ENCODE data around the gene ABO.
"Not testable (repeated sequence)": the region's sequence is repeated elsewhere in the genome, so short reads cannot be mapped to it uniquely, and the experiment has no call there.

DNA sequence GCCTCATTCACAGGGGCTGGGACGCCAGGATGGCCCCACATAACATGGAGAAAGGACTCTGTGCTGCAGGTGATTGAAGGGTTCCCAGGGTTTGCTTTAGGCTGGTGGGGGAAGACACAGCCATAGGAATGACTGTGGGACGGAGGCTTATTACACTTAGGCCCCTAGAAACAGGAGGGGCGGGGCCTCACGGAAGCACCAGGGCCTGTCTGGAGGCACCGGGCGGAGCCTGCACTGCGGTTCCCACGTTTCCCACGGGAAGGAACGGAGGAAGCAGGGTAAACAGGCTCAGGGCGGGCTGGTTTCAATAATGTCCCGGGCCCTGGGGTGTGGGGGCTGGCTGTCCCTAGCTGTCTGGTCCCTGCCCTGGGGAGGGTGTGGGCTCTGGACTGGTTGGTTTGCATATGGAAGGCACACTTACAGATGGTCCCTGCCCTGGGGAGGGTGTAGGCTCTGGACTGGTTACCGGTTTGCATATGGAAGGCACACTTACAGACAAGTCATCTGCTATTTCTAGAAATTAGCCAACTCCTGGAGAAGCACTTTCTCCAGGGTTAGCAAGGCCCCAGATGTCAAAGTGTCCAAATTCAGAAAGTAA lies 51.7 kb downstream of the ABO start:
- TF ChIP-seq, protein P1, sequence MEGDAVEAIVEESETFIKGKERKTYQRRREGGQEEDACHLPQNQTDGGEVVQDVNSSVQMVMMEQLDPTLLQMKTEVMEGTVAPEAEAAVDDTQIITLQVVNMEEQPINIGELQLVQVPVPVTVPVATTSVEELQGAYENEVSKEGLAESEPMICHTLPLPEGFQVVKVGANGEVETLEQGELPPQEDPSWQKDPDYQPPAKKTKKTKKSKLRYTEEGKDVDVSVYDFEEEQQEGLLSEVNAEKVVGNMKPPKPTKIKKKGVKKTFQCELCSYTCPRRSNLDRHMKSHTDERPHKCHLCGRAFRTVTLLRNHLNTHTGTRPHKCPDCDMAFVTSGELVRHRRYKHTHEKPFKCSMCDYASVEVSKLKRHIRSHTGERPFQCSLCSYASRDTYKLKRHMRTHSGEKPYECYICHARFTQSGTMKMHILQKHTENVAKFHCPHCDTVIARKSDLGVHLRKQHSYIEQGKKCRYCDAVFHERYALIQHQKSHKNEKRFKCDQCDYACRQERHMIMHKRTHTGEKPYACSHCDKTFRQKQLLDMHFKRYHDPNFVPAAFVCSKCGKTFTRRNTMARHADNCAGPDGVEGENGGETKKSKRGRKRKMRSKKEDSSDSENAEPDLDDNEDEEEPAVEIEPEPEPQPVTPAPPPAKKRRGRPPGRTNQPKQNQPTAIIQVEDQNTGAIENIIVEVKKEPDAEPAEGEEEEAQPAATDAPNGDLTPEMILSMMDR (IDR thresholded peaks at IDR 0.05; ENCODE audit: borderline replicate concordance, extremely low read depth, low read length, poor library complexity, severe bottlenecking): not testable (repeated sequence)
- TF ChIP-seq EZH2 (IDR thresholded peaks at IDR 0.05; ENCODE audit: borderline replicate concordance, low read depth, low read length, severe bottlenecking): not testable (repeated sequence)
